Endothelial cell of umbilical vein (primary cell): ENCODE data around the gene AJUBA. TPM values are rescaled to one million over a fixed set of nuclear protein-coding genes. Genes with fewer than 3 reads are reported as not detected.

Experiments
- BruUV-seq: library from RNA; stranded (reverse); fragments of 400-500 nt; replicated peaks from 2 replicates; lab custom pipeline; 2021; lab: Mats Ljungman, UMichigan
- CTCF ChIA-PET: fragments of 300-600, 350-600 bp; sonication (Branson Sonifier 250); formaldehyde crosslinking; loops from one replicate; lab custom pipeline; 2021; ENCODE audit warnings: antibody characterized with exemption, inconsistent platforms; lab: Charles Lee
- POLR2A ChIA-PET: fragments of 300-600, 350-600 bp; sonication (Branson Sonifier 250); formaldehyde crosslinking; loops from one replicate; lab custom pipeline; 2021; ENCODE audit warnings: antibody characterized with exemption, inconsistent platforms; lab: Charles Lee
- DNase-seq: peaks from one replicate; pipeline ENCODE4 v3.0.0-alpha.2; 2011; ENCODE audit warnings: low read depth, low spot score
- FAIRE-seq: peaks from 2 replicates; lab custom pipeline; 2011; peaks lifted over from hg19 to GRCh38; lab: Jason Lieb, UNC
- H2AFZ ChIP-seq: 2 replicates; pipeline ENCODE4 v1.6.0; 2012; ENCODE audit warnings: low read depth, low read length, control low read depth, inconsistent platforms
- H3K27ac ChIP-seq: 2 replicates; pipeline ENCODE4 v1.5.1; 2011; ENCODE audit warnings: low read depth, mild to moderate bottlenecking, control low read depth, low read length, moderate library complexity; ENCODE audit not compliant: insufficient read depth
- H3K27me3 ChIP-seq, 2 experiments: 2 replicates each; pipeline versions ENCODE4 v1.6.0 to v1.6.1; 2011; ENCODE audit warnings: low read length in 2 of 2, mixed read lengths in 1 of 2; ENCODE audit not compliant: control insufficient read depth in 2 of 2, insufficient read depth in 2 of 2
- H3K36me3 ChIP-seq, 2 experiments: 2 replicates in 1 of 2; 3 replicates in 1 of 2; pipeline ENCODE4 v1.5.1; 2011; ENCODE audit warnings: low read length in 2 of 2, mild to moderate bottlenecking in 1 of 2, moderate library complexity in 1 of 2; ENCODE audit not compliant: control insufficient read depth in 2 of 2, insufficient read depth in 2 of 2; ENCODE audit errors: extremely low read depth in 1 of 2
- H3K4me1 ChIP-seq: 3 replicates; pipeline ENCODE4 v1.5.1; 2011; ENCODE audit warnings: mild to moderate bottlenecking, low read length; ENCODE audit not compliant: control insufficient read depth, insufficient read depth; ENCODE audit errors: extremely low read depth
- H3K4me2 ChIP-seq: 2 replicates; pipeline ENCODE4 v1.6.1; 2011; ENCODE audit warnings: low read length, control low read depth, mixed read lengths; ENCODE audit not compliant: insufficient read depth
- H3K4me3 ChIP-seq, 3 experiments: fragments of 200-600 bp in 1 of 3; sonication (generic), shearing (Covaris generic) in 1 of 3; replicated peaks in 1 of 3; 2 replicates each; pipeline ENCODE4 v1.5.1; 2011 to 2016; ENCODE audit warnings: control low read depth in 3 of 3, low read length in 3 of 3, mild to moderate bottlenecking in 2 of 3, inconsistent platforms in 1 of 3, low read depth in 1 of 3, moderate library complexity in 1 of 3; ENCODE audit not compliant: insufficient read depth in 1 of 3
- H3K79me2 ChIP-seq: 2 replicates; pipeline ENCODE4 v1.6.0; 2012; ENCODE audit warnings: low read length, inconsistent platforms; ENCODE audit not compliant: control insufficient read depth, insufficient read depth
- H3K9ac ChIP-seq: replicated peaks from 2 replicates; pipeline ENCODE3; 2011; ENCODE audit warnings: low read length, control low read depth; ENCODE audit not compliant: insufficient read depth; ENCODE audit errors: extremely low read depth
- H3K9me1 ChIP-seq: replicated peaks from 3 replicates; pipeline ENCODE4 v1.6.0; 2011; ENCODE audit warnings: mild to moderate bottlenecking, low read length; ENCODE audit not compliant: control insufficient read depth, insufficient read depth; ENCODE audit errors: extremely low read depth
- H3K9me3 ChIP-seq: replicated peaks from 2 replicates; pipeline ENCODE4 v1.5.1; 2012; ENCODE audit warnings: low read length, inconsistent platforms; ENCODE audit not compliant: control insufficient read depth, insufficient read depth
- H4K20me1 ChIP-seq: replicated peaks from 2 replicates; pipeline ENCODE3; 2011; ENCODE audit warnings: mild to moderate bottlenecking, low read length; ENCODE audit not compliant: control insufficient read depth, insufficient read depth; ENCODE audit errors: extremely low read depth
- EZH2 ChIP-seq: IDR thresholded peaks from 2 replicates; pipeline ENCODE4 v1.6.1; 2012; ENCODE audit warnings: borderline replicate concordance, low read depth, mild to moderate bottlenecking, moderate library complexity, low read length, inconsistent platforms; ENCODE audit not compliant: severe bottlenecking
- FOS ChIP-seq: IDR thresholded peaks from 2 replicates; pipeline ENCODE4 v1.6.1; 2011; ENCODE audit warnings: mild to moderate bottlenecking, low read length, moderate library complexity, borderline replicate concordance; ENCODE audit not compliant: insufficient read depth
- GATA2 ChIP-seq: IDR thresholded peaks from 2 replicates; pipeline ENCODE4 v1.7.0; 2011; ENCODE audit warnings: low read depth, mild to moderate bottlenecking, moderate library complexity, mixed read lengths, low read length; ENCODE audit not compliant: insufficient read length, insufficient read depth
- JUN ChIP-seq: IDR thresholded peaks from 2 replicates; pipeline ENCODE4 v1.6.1; 2011; ENCODE audit warnings: borderline replicate concordance, low read depth; ENCODE audit not compliant: insufficient read length, insufficient read depth
- MAX ChIP-seq: IDR thresholded peaks from 2 replicates; pipeline ENCODE4 v1.6.1; 2011; ENCODE audit not compliant: insufficient read depth, insufficient read length
- MYC ChIP-seq: IDR thresholded peaks from one replicate; pipeline ENCODE4 v1.6.1; 2011; ENCODE audit warnings: mild to moderate bottlenecking, low read depth, low read length
- POLR2A ChIP-seq: IDR thresholded peaks from 2 replicates; pipeline ENCODE4 v1.6.1; 2012; ENCODE audit warnings: low read depth, mild to moderate bottlenecking, control low read depth, low read length
- POLR2AphosphoS5 ChIP-seq: IDR thresholded peaks from 2 replicates; pipeline ENCODE4 v1.6.1; 2012; ENCODE audit warnings: low read depth, mild to moderate bottlenecking, control low read depth, low read length, moderate library complexity; ENCODE audit not compliant: insufficient read depth
- dilution Hi-C: fragments of 300-500 bp; cut with MboI; formaldehyde crosslinking; loops from one replicate; pipeline ENCODE4 v1.15.0; 2019; ENCODE audit warnings: low sequenced_read_pairs; ENCODE audit not compliant: extremely low pct_ligation_motif_present
- intact Hi-C: fragments of 100-400 bp; cut with micrococcal nuclease; formaldehyde crosslinking; loops from one replicate; pipeline ENCODE4 v1.10.0; 2022
- polyA plus RNA-seq, 4 experiments: library from polyadenylated mRNA; depleted of rRNA in 3 of 4; stranded (reverse) in 3 of 4; unstranded in 1 of 4; fragments of >200 nt; gene quantifications; 2 replicates each; pipeline versions ENCODE4 v1.2.1 to v1.2.3, GENCODE V29; 2011 to 2012; ENCODE audit warnings: missing spikeins in 1 of 4
- total RNA-seq: library from RNA; stranded (reverse); gene quantifications from 2 replicates; pipeline ENCODE4 v1.2.3, GENCODE V29; 2021
- TF ChIP-seq, protein P1 (sequence below), 2 donors: IDR thresholded peaks; 1 replicate in 1 of 2; 2 replicates in 1 of 2; pipeline ENCODE4 v1.5.1; 2011; ENCODE audit warnings: low read length in 2 of 2, mild to moderate bottlenecking in 2 of 2, moderate library complexity in 2 of 2, control low read depth in 1 of 2, inconsistent platforms in 1 of 2, low read depth in 1 of 2; ENCODE audit not compliant: insufficient read depth in 1 of 2; ENCODE audit errors: extremely low read depth in 1 of 2

The AJUBA gene
- total and polyA plus RNA-seq, 2 donors (not counting 3 experiments of a cell fraction or from before 2014, with no cell fraction given): 50.0 to 61.7 TPM

- H3K9me1 ChIP-seq: no peaks in the 10 kb centered on the region
- TF ChIP-seq EZH2 (no peak), POLR2AphosphoS5 (no peak)
- H3K9ac ChIP-seq: no peak overlapping the region
- BruUV-seq: no TSS peak
- no peak overlapping the region for H3K27ac ChIP-seq
- intact Hi-C loops: loop anchor here (5.0 kb wide), 1 partner anchor 115 kb away; no protein-coding TSS in a partner anchor
- peaks cover 4% of the 10 kb centered on the region for H3K4me1 ChIP-seq
- no peak for DNase-seq
- H4K20me1 ChIP-seq: no peaks in the 10 kb centered on the region
- no peak overlapping the region for H3K4me3 ChIP-seq
- ChIA-PET CTCF (interaction anchor here (0.8 to 17.1 kb wide), 5 partner anchors 15 to 117 kb away, joined by 3 to 1071 read pairs (median 7); partner anchors contain the start of gene CDH24), POLR2A (no interaction called here)
- H2AFZ ChIP-seq: no peak overlapping the region
- H3K4me2 ChIP-seq: no peak overlapping the region
- no peaks in the 10 kb centered on the region for H3K79me2 ChIP-seq
- H3K27me3 ChIP-seq: no peaks in the 10 kb centered on the region
- H3K9me3 ChIP-seq: no peaks in the 10 kb centered on the region
- dilution Hi-C loops: no loop called here
- H3K36me3 ChIP-seq: no peaks in the 10 kb centered on the region
- no peak for FAIRE-seq
These were observed 9.5 kb upstream of the AJUBA start for GRCh38 chr14:22991852-22992251.

GRCh38 chr14:22987291-22987690 lies 4.9 kb upstream of the AJUBA start:
- no peak for DNase-seq
- H3K4me2 ChIP-seq: no peak overlapping the region
- H4K20me1 ChIP-seq: no peaks in the 10 kb centered on the region
- dilution Hi-C loops: loop anchor here (10.0 kb wide), 1 partner anchor 78 kb away; no protein-coding TSS in a partner anchor
- H3K27me3 ChIP-seq: no peaks in the 10 kb centered on the region
- H3K9me1 ChIP-seq: no peaks in the 10 kb centered on the region
- H2AFZ ChIP-seq: no peak overlapping the region
- peaks cover 6% of the 10 kb centered on the region for H3K4me1 ChIP-seq
- no peak for FAIRE-seq
- no TSS peak for BruUV-seq
- H3K36me3 ChIP-seq: no peaks in the 10 kb centered on the region
- ChIA-PET CTCF (interaction anchor here (0.5 to 17.1 kb wide), 28 partner anchors 9 to 427 kb away, joined by 3 to 1071 read pairs (median 14); partner anchors contain the start of genes ACIN1, C14orf119, CDH24 and HAUS4), POLR2A (interaction anchor here (0.7 kb wide), 1 partner anchor 108 kb away, joined by 3 read pairs; the partner anchor contains the start of gene ACIN1)
- H3K79me2 ChIP-seq: peaks cover under 1% of the 10 kb centered on the region
- no peak overlapping the region for H3K4me3 ChIP-seq
- no peak overlapping the region for H3K9ac ChIP-seq
- H3K27ac ChIP-seq: no peak overlapping the region
- H3K9me3 ChIP-seq: no peaks in the 10 kb centered on the region
- intact Hi-C loops: loop anchor here (10.0 kb wide), 1 partner anchor 198 kb away; the partner anchor contains the start of gene SLC7A8
- TF ChIP-seq GATA2 (no peak), MYC (no peak), EZH2 (no peak), POLR2AphosphoS5 (no peak), JUN (no peak), POLR2A (no peak), MAX (no peak), FOS (no peak)
- TF ChIP-seq, protein P1, sequence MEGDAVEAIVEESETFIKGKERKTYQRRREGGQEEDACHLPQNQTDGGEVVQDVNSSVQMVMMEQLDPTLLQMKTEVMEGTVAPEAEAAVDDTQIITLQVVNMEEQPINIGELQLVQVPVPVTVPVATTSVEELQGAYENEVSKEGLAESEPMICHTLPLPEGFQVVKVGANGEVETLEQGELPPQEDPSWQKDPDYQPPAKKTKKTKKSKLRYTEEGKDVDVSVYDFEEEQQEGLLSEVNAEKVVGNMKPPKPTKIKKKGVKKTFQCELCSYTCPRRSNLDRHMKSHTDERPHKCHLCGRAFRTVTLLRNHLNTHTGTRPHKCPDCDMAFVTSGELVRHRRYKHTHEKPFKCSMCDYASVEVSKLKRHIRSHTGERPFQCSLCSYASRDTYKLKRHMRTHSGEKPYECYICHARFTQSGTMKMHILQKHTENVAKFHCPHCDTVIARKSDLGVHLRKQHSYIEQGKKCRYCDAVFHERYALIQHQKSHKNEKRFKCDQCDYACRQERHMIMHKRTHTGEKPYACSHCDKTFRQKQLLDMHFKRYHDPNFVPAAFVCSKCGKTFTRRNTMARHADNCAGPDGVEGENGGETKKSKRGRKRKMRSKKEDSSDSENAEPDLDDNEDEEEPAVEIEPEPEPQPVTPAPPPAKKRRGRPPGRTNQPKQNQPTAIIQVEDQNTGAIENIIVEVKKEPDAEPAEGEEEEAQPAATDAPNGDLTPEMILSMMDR (IDR thresholded peaks at IDR 0.05; ENCODE audit: extremely low read depth in 1 of 2, insufficient read depth in 1 of 2, low read depth in 1 of 2, low read length in 2 of 2): no peak
